Ishikawa (cell line): ENCODE measurements around the gene SLC27A1.
A peak's percentile ranks its signal among the peaks of the same experiment; 100 is the strongest.

Experiments used
- CEBPB ChIP-seq: IDR thresholded peaks from 2 replicates; pipeline ENCODE4 v1.6.1; 2012
- CREB1 ChIP-seq: IDR thresholded peaks from 2 replicates; pipeline ENCODE4 v1.6.1; 2012; ENCODE audit warnings: low read depth
- EGR1 ChIP-seq: IDR thresholded peaks from 2 replicates; pipeline ENCODE4 v1.6.1; 2012
- EP300 ChIP-seq: IDR thresholded peaks from 2 replicates; pipeline ENCODE4 v1.6.1; 2012; ENCODE audit warnings: borderline replicate concordance
- FOXM1 ChIP-seq: IDR thresholded peaks from 2 replicates; pipeline ENCODE4 v1.6.1; 2012; ENCODE audit warnings: low read depth, borderline replicate concordance
- NFIC ChIP-seq: IDR thresholded peaks from 2 replicates; pipeline ENCODE4 v1.6.1; 2012
- RAD21 ChIP-seq: IDR thresholded peaks from 2 replicates; pipeline ENCODE4 v1.6.1; 2012; ENCODE audit warnings: low read depth
- TAF1 ChIP-seq: IDR thresholded peaks from 2 replicates; pipeline ENCODE4 v1.6.1; 2012; ENCODE audit warnings: low read depth, mild to moderate bottlenecking
- TCF12 ChIP-seq: IDR thresholded peaks from 2 replicates; pipeline ENCODE4 v1.6.1; 2012; ENCODE audit warnings: low read depth
- TEAD4 ChIP-seq: IDR thresholded peaks from 2 replicates; pipeline ENCODE4 v1.6.1; 2012
- USF1 ChIP-seq: IDR thresholded peaks from 2 replicates; pipeline ENCODE4 v1.6.1; 2012
- YY1 ChIP-seq: IDR thresholded peaks from 2 replicates; pipeline ENCODE4 v1.6.1; 2012; ENCODE audit warnings: low read depth
- ZBTB7A ChIP-seq: IDR thresholded peaks from 2 replicates; pipeline ENCODE4 v1.6.1; 2012; ENCODE audit warnings: low read depth
- TF ChIP-seq, protein P1 (sequence below): IDR thresholded peaks from 2 replicates; pipeline ENCODE4 v1.6.1; 2012; ENCODE audit warnings: low read depth, mild to moderate bottlenecking
- TF ChIP-seq, protein P2 (sequence below): IDR thresholded peaks from 2 replicates; pipeline ENCODE4 v1.6.1; 2012

Gene SLC27A1

DNA sequence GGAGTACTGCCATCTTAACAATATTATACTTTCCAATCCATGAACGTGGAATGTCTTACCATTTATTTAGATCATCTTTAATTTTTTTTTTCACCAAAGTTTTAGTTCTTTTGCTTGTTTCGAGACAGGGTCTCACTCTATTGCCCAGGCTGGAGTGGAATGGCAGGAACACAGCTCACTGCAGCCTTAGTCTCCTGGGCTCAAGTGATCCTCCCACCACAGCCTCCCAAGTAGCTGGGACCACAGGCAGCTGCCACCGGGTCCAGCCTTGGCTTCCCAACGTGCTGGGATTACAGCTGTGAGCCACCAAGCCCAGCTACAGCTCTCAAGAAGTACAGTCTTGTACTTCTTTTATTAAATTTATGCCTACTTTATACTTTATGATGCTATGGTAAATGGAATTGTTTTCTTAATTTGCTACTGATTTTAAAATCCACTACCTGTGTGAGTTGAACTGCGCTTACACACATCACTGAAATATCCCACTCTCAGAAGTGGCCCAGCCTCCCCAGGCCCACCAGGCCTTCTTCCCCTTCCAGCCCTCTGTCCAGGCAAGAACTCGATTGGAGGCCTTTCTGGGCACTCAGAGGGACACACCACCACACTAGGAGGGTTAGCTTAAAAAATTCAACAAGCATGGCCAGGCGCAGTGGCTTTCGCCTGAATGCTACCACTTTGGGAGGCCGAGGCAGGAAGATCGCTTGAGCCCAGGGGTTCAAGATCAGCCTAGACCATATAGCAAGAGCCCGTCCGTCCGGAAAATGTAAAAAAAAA lies 40.1 kb downstream of the SLC27A1 start:
- TF ChIP-seq, protein P1, sequence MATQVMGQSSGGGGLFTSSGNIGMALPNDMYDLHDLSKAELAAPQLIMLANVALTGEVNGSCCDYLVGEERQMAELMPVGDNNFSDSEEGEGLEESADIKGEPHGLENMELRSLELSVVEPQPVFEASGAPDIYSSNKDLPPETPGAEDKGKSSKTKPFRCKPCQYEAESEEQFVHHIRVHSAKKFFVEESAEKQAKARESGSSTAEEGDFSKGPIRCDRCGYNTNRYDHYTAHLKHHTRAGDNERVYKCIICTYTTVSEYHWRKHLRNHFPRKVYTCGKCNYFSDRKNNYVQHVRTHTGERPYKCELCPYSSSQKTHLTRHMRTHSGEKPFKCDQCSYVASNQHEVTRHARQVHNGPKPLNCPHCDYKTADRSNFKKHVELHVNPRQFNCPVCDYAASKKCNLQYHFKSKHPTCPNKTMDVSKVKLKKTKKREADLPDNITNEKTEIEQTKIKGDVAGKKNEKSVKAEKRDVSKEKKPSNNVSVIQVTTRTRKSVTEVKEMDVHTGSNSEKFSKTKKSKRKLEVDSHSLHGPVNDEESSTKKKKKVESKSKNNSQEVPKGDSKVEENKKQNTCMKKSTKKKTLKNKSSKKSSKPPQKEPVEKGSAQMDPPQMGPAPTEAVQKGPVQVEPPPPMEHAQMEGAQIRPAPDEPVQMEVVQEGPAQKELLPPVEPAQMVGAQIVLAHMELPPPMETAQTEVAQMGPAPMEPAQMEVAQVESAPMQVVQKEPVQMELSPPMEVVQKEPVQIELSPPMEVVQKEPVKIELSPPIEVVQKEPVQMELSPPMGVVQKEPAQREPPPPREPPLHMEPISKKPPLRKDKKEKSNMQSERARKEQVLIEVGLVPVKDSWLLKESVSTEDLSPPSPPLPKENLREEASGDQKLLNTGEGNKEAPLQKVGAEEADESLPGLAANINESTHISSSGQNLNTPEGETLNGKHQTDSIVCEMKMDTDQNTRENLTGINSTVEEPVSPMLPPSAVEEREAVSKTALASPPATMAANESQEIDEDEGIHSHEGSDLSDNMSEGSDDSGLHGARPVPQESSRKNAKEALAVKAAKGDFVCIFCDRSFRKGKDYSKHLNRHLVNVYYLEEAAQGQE = no peak
- TF ChIP-seq NFIC (no peak), TAF1 (no peak), YY1 (no peak), TCF12 (no peak), CEBPB (no peak), EGR1 (no peak), USF1 (no peak), EP300 (no peak), RAD21 (no peak), TEAD4 (no peak), FOXM1 (no peak), ZBTB7A (no peak), CREB1 (no peak)
- TF ChIP-seq, protein P2, sequence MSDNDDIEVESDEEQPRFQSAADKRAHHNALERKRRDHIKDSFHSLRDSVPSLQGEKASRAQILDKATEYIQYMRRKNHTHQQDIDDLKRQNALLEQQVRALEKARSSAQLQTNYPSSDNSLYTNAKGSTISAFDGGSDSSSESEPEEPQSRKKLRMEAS = no peak

- no peak for TF ChIP-seq TCF12
- no peak for TF ChIP-seq CEBPB
- no peak for TF ChIP-seq RAD21
- TF ChIP-seq NFIC = 0 out of 2 replicates have a peak, but pooled peaks have one; percentile 20
- TF ChIP-seq USF1 = peak; percentile 43
- no peak for TF ChIP-seq FOXM1
- no peak for TF ChIP-seq EP300
- no peak for TF ChIP-seq CREB1
- TF ChIP-seq ZBTB7A = peak; percentile 76
- TF ChIP-seq, protein P2 = peak; percentile 95
- TF ChIP-seq YY1 = no peak
- TF ChIP-seq TAF1 = no peak
- TF ChIP-seq EGR1 = peak; percentile 58
- no peak; the same call in 1 of the 2 replicates for TF ChIP-seq TEAD4
- TF ChIP-seq, protein P1 = no peak
Observed at GRCh38 chr19:17511724-17512573, 41.6 kb downstream of the SLC27A1 start.

- no peak for TF ChIP-seq CREB1
- no peak for TF ChIP-seq RAD21
- no peak for TF ChIP-seq CEBPB
- TF ChIP-seq TEAD4 = no peak
Observed at GRCh38 chr19:17512574-17512939, 42.2 kb downstream of the SLC27A1 start.

DNA sequence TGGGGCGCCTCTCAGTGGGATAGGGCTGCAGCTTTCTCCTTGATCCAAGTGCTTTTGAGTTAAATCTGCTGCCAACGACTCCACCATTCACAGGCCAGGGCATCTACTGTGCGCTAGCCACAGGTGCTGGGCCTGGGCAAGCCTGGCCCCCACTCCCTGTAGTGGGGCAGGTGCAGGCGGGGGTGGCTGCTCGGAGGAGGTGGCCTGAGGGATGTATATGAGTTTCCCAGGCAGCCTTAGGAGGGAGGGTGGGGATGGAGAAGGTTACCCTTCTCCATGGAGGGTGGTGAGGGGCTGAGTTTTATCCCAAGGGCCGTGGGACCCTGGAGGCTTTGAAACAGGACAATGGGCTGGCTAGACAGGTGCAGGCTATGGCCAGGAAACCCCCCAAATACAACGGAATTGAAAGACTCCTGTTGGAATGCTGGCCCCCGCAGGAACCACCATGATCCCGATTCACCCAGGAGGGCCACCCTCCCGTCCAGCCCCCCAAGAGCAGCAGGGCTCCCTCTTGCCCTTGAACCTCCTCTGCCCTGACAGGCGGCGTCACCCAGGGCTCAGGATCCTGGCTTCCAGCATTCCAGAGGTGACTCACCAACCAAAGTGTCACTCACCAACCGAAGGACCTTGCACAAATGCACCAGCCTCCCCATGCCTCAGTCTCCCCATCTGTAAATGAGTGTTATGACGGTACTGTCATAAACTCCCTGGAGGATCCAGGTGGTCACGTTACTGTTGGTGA lies 45.3 kb downstream of the SLC27A1 start:
- TF ChIP-seq CEBPB (no peak), NFIC (no peak), YY1 (no peak), TEAD4 (no peak), EP300 (no peak), TAF1 (no peak), USF1 (no peak), ZBTB7A (no peak), EGR1 (no peak), CREB1 (no peak), TCF12 (no peak), RAD21 (no peak), FOXM1 (no peak)
- TF ChIP-seq, protein P2 = no peak
- TF ChIP-seq, protein P1 = no peak
